NT2/D1 (cell line): Measurements from ENCODE around the gene KIAA1614.

Experiments
- DNase-seq: peaks from one replicate; pipeline ENCODE4 v3.0.0-alpha.2; 2011; ENCODE audit warnings: low read depth, low spot score
- H3K27me3 ChIP-seq: 2 replicates; pipeline ENCODE4 v1.6.0; 2011; ENCODE audit warnings: mild to moderate bottlenecking; ENCODE audit not compliant: insufficient read length, insufficient read depth
- H3K36me3 ChIP-seq: 2 replicates; pipeline ENCODE4 v1.6.1; 2011; ENCODE audit warnings: mild to moderate bottlenecking, low read length, mixed read lengths; ENCODE audit not compliant: insufficient read depth, insufficient read length
- H3K4me1 ChIP-seq: 2 replicates; pipeline ENCODE4 v1.5.1; 2011; ENCODE audit not compliant: insufficient read depth, insufficient read length
- H3K4me3 ChIP-seq: 2 replicates; pipeline ENCODE4 v1.5.1; 2011; ENCODE audit warnings: low read depth; ENCODE audit not compliant: insufficient read length
- H3K9ac ChIP-seq: 2 replicates; pipeline ENCODE4 v1.6.0; 2011; ENCODE audit warnings: low read depth; ENCODE audit not compliant: insufficient read length
- H3K9me3 ChIP-seq: 2 replicates; pipeline ENCODE4 v1.5.1; 2011; ENCODE audit warnings: mild to moderate bottlenecking, low read length; ENCODE audit not compliant: insufficient read depth
- SUZ12 ChIP-seq: IDR thresholded peaks from 2 replicates; pipeline ENCODE4 v1.6.1; 2011; ENCODE audit not compliant: insufficient read length, insufficient read depth; ENCODE audit errors: extremely low read depth
- YY1 ChIP-seq: IDR thresholded peaks from 2 replicates; pipeline ENCODE4 v1.6.1; 2011; ENCODE audit not compliant: insufficient read length, insufficient read depth
- ZNF274 ChIP-seq: IDR thresholded peaks from 2 replicates; pipeline ENCODE4 v1.6.1; 2011; ENCODE audit warnings: mild to moderate bottlenecking, low read depth, low read length

KIAA1614 gene, protein sequence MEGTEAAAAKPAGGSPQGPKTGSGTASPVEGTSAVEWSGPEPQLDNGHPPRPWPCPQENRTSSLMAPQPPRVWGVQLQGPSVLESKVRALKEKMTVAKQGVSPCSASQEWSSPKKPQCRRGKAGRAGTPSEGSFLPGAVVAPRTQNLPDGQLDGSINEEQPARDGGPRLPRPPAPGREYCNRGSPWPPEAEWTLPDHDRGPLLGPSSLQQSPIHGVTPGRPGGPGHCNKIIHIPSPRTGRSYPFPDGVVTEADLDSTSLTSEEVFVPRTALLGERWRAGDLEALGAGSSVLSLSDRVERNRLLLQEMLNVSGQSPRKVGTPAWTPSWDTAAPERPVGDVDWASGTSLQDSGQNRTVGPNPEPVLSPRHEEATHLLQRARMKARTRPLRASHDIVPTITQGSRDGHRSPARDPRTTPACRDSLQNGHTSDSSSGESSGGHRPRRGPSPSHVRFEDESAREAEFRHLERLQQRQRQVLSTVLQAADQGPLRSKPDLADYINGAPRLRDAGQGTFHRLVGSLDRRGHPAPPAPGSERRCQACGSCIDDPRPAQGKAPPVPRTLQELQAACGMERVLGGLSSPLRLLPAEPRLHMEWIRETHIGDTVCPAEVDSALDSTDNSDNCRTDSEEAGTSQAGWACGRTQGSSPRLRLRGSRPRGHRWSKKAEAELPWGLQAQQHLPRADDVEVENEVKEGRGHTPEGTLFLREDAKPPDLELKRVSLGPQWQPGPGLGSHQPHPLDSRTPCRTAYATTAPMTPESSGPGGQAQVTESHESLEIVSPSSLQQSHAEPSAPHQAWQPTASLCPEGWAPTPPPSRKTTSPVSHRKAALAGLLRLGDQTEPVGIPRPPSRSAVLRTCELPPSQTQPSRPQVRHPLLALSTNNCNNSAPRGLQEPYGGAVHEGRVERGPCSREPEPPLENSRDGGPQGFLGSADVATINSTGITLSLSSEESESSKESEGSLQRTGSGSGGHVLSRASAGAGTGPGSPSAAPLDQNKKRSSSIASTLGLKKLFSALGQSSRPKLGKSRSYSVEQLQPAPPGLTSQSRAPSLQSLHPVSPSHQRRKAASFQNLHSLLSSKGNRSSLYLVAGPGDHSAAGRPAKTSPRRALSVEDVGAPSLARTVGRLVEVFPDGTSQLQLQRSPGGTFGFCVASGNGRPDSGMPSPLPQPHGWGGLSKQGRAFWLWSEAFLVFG

DNA sequence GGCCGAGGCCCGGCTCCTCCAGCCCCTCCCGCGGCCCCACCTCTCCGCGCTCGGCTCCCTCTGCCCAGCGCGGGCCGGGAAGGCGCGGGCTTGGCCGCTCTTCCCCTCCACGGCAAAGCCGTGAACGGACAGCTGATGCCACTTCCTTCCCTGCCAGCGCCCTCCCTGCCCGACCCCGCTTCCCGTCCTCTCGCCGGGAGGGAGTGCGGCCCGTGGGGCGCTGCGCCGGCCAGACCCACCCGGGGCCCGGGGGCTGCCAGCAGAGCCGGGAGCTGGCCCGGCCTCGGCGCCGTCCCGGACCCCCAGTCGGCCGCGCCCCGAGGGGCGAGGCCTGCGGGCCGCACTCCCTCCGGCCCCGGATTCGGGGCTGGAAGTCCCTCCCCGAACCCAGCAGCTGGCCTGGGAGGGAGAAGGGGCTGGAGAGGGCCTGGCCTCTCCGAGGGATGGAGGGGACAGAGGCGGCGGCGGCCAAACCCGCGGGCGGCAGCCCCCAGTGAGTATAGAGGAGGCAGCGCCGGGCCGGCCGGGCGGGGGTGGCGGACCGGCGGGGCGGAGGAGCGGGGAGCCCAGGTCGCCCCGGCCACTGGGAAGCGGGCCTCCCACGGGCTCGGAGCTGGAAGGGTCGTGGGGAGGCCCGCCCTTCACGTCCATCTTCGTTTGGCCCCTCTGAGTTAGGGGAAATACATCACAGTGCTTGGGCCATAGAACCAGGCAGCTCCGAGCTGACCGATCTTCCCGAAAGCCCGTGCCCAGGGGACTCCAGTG, at the start of gene KIAA1614:
TSS of gene KIAA1614 (plus strand) at position 97 of the 765 bp plus-strand sequence. CDS start at position 444, 347 bp downstream.
- peaks cover 14% of the 10 kb centered on the region for H3K4me1 ChIP-seq
- peaks cover 4% of the 10 kb centered on the region for H3K36me3 ChIP-seq
- no peak for DNase-seq
- H3K27me3 ChIP-seq, result peaks cover 64% of the 10 kb centered on the region
- H3K4me3 ChIP-seq, result peak within 1 kb of the TSS; percentile 69
- H3K9ac ChIP-seq, result peak within 1 kb of the TSS; percentile 84
- no peaks in the 10 kb centered on the region for H3K9me3 ChIP-seq
- TF ChIP-seq ZNF274, result no peak
- TF ChIP-seq YY1, result no peak
- peak; percentile 28 for TF ChIP-seq SUZ12

DNA sequence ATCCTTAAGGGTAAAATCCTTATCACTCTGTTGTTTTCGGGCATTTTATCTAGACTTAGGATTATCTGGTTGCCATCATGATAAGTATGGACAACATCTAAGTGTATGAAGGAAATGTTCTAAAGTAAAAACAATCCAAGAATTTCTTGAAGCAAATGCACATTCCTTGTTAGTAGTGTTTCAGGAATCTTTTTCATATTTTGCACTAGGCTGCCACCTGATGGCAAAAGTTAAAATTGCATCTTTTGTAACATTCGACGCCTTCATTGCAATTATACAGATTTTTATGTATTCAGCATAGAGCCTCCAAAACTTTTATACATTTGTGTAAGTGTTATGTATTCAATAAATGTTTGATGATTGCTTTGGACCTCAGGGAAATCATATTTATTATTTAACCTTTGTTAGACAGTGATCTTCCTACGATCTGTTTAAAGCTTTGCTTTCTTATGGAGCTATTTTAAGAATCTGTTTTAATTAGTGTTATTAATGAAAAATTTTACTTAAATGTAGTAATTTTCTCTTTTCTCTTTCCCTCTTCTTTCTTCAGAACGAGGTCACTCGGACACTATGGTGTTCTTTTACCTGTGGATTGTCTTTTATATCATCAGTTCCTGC, 49.4 kb upstream of the KIAA1614 start:
- Histone ChIP-seq H3K4me3 (no peak overlapping the region), H3K9ac (no peak overlapping the region), H3K4me1 (no peaks in the 10 kb centered on the region), H3K9me3 (no peaks in the 10 kb centered on the region), H3K27me3 (no peaks in the 10 kb centered on the region), H3K36me3 (peaks cover 15% of the 10 kb centered on the region)
- peak; percentile 20 for DNase-seq
- TF ChIP-seq SUZ12, result no peak
- no peak for TF ChIP-seq YY1
- no peak for TF ChIP-seq ZNF274

DNA sequence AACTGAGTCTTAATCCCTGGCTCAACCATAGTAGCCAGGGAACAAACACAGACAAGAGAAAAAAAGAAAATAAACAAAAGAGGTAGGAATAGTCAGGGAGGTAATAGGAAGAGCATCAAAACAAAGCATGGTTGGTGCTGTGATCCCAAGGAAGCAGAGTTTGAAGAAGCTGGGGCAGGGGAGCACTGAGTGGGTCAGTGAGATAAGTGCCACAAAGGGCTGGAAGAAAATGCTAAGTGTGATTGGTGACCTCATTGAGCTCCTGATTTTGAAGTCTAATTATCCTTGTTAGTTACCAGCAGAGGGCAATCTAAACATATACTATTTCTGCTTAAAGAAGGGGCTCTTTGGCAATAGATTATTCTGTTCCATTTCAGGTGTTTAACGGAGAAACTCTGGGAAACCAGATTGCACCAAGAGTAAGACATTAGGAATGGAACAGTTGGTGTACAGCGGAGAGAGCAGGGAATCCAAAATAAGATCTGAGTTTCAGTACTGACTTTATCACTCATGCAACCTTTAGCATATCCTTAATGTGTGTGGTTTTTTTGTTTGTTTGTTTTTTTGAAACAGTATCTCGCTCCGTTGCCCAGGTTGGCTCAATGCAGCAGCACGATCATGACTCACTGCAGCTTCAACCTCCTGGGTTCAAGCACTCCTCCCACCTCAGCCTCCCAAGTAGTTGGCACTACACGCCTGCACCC, 30.7 kb upstream of the KIAA1614 start:
- Histone ChIP-seq H3K36me3 (peaks cover 16% of the 10 kb centered on the region), H3K27me3 (no peaks in the 10 kb centered on the region), H3K9me3 (no peaks in the 10 kb centered on the region), H3K4me3 (no peak overlapping the region), H3K4me1 (no peaks in the 10 kb centered on the region), H3K9ac (no peak overlapping the region)
- no peak for TF ChIP-seq YY1
- TF ChIP-seq ZNF274, result no peak
- TF ChIP-seq SUZ12, result no peak
- DNase-seq, result peak; percentile 38

DNA sequence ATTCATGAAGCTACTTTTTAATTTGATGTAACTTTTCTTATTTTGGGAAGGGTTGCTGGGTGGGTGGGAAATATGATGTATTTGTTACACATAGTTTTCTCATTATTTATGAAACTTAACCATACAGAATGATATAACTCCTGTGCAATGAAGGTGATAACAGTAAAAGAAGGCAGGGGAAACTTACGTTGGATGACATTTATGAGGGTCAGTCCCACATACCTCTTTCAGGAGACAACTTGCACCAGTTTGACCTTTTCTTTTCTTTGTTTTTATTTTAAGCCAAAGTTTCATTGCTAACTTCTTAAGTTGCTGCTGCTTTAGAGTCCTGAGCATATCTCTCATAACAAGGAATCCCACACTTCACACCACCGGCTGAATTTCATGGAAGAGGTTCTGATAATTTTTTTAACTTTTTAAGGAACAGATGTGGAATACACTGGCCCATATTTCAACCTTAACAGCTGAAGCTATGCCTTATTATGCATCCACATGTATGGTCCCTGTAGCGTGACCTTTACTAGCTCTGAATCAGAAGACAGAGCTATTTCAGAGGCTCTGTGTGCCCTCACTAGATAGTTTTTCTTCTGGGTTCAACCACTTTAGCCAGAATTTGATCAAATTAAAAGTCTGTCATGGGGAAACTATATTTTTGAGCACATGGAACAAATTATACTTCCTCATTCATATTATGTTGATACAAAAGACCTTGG, 28.0 kb upstream of the KIAA1614 start:
- Histone ChIP-seq H3K27me3 (no peaks in the 10 kb centered on the region), H3K36me3 (peaks cover 9% of the 10 kb centered on the region), H3K9ac (no peak overlapping the region), H3K9me3 (no peaks in the 10 kb centered on the region), H3K4me1 (no peaks in the 10 kb centered on the region), H3K4me3 (no peak overlapping the region)
- DNase-seq, result no peak
- no peak for TF ChIP-seq YY1
- TF ChIP-seq ZNF274, result no peak
- no peak for TF ChIP-seq SUZ12

DNA sequence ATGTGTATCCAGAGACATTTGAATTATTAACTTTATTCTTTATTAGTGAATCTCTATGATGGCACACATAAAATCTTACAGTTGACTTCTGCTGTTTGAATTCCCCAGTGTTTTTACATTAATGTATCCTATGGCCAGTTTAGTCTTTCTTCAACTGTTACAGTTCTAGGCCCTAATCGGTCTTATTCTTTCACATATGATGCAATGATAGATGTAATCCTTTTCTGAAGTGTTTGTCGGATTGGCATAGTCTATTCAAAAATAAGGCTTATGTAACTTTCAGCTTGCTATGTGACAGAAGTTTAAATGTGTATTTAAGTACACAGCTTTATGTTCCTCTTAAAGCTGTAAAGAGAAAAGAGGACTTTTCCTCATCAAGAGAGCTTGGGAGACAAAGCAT, 26.4 kb upstream of the KIAA1614 start:
- Histone ChIP-seq H3K9me3 (no peaks in the 10 kb centered on the region), H3K9ac (no peak overlapping the region), H3K4me3 (no peak overlapping the region), H3K4me1 (no peaks in the 10 kb centered on the region), H3K27me3 (no peaks in the 10 kb centered on the region), H3K36me3 (peaks cover 3% of the 10 kb centered on the region)
- no peak for DNase-seq
- TF ChIP-seq ZNF274 (no peak), SUZ12 (no peak), YY1 (no peak)
